ENCODE measurements around the gene GPR176.

GRCh38 chr15:39823634-39824033 is 96.4 kb downstream of the GPR176 start:
- TF ChIP-seq, protein P1, sequence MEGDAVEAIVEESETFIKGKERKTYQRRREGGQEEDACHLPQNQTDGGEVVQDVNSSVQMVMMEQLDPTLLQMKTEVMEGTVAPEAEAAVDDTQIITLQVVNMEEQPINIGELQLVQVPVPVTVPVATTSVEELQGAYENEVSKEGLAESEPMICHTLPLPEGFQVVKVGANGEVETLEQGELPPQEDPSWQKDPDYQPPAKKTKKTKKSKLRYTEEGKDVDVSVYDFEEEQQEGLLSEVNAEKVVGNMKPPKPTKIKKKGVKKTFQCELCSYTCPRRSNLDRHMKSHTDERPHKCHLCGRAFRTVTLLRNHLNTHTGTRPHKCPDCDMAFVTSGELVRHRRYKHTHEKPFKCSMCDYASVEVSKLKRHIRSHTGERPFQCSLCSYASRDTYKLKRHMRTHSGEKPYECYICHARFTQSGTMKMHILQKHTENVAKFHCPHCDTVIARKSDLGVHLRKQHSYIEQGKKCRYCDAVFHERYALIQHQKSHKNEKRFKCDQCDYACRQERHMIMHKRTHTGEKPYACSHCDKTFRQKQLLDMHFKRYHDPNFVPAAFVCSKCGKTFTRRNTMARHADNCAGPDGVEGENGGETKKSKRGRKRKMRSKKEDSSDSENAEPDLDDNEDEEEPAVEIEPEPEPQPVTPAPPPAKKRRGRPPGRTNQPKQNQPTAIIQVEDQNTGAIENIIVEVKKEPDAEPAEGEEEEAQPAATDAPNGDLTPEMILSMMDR (IDR thresholded peaks at IDR 0.05) = no peak
- TF ChIP-seq POLR2A (IDR thresholded peaks at IDR 0.05) = no peak

Measured in tibial nerve (tissue), 3 donors.